ENCODE data around the gene ARL13A. TPM values are rescaled to one million over a fixed set of nuclear protein-coding genes. Genes with fewer than 3 reads are reported as not detected.
"Not testable (repeated sequence)": the region's sequence is repeated elsewhere in the genome, so short reads cannot be mapped to it uniquely, and the experiment has no call there.

Gene ARL13A
- total RNA-seq, 1 experiment from 2014 or later = not detected

GRCh38 chrX:101012031-101012430 is 42.5 kb downstream of the ARL13A start:
- H3K4me1 ChIP-seq (ENCODE audit: control insufficient read depth in 1 of 2, insufficient read depth in 2 of 2, low read length in 2 of 2); H3K27me3 ChIP-seq (ENCODE audit: insufficient read depth, low read length); H3K9me3 ChIP-seq (ENCODE audit: control insufficient read depth in 1 of 2, insufficient read depth in 1 of 2, low read depth in 1 of 2, low read length in 2 of 2); BruUV-seq (replicated peaks); DNase-seq (ENCODE audit: low read depth, low spot score); H3K9ac ChIP-seq (ENCODE audit: low read length); H2AFZ ChIP-seq (ENCODE audit: low read depth, low read length, poor library complexity, severe bottlenecking); POLR2A ChIA-PET; H3K27ac ChIP-seq (ENCODE audit: low read depth, low read length); RAD21 ChIA-PET (ENCODE audit: low non-redundant PET in 1 of 2, low total read pairs in 2 of 2, uncharacterized antibody in 2 of 2, unreplicated experiment in 2 of 2); CTCF ChIA-PET; H3K4me3 ChIP-seq (replicated peaks in 1 of 2; ENCODE audit: low read depth in 1 of 2, low read length in 2 of 2); H3K79me2 ChIP-seq (ENCODE audit: insufficient read depth, low read length); ATAC-seq; H4K20me1 ChIP-seq (ENCODE audit: insufficient read depth); H3K36me3 ChIP-seq (ENCODE audit: control insufficient read depth in 1 of 2, insufficient read depth in 2 of 2, low read length in 2 of 2); H3K4me2 ChIP-seq (ENCODE audit: low read length); intact Hi-C loops (cut with micrococcal nuclease); H3K9me2 ChIP-seq (ENCODE audit: insufficient read depth): not testable (repeated sequence)

- H3K27me3 ChIP-seq (ENCODE audit: insufficient read depth, low read length) = no peaks in the 10 kb centered on the region
- intact Hi-C loops (cut with micrococcal nuclease) = no loop called here
- TF ChIP-seq SRF (IDR thresholded peaks at IDR 0.05; ENCODE audit: low read depth) (no peak), CBX3 (IDR thresholded peaks at IDR 0.05; ENCODE audit: low read depth) (no peak), TCF7L2 (IDR thresholded peaks at IDR 0.05; ENCODE audit: borderline replicate concordance, extremely low read depth, insufficient read depth, insufficient read length) (no peak), REST (IDR thresholded peaks at IDR 0.05; ENCODE audit: low read depth) (no peak), JUND (IDR thresholded peaks at IDR 0.05) (no peak), ZFX (IDR thresholded peaks at IDR 0.05) (no peak), ZNF274 (IDR thresholded peaks at IDR 0.05; ENCODE audit: low read depth, low read length) (no peak), POLR2AphosphoS5 (IDR thresholded peaks at IDR 0.05; ENCODE audit: low read depth, low read length) (no peak), SP1 (IDR thresholded peaks at IDR 0.05; ENCODE audit: low read depth) (no peak), ATF3 (IDR thresholded peaks at IDR 0.05) (no peak), CEBPB (IDR thresholded peaks at IDR 0.05; ENCODE audit: low read depth) (no peak), SIN3A (IDR thresholded peaks at IDR 0.05; ENCODE audit: low read depth) (no peak), ELF1 (IDR thresholded peaks at IDR 0.05; ENCODE audit: borderline replicate concordance, low read depth) (no peak), YY1 (IDR thresholded peaks at IDR 0.05; ENCODE audit: extremely low read depth, insufficient replicate concordance, low read depth, low read length) (no peak), CTCF (IDR thresholded peaks at IDR 0.05 in 2 of 3, conservative IDR thresholded peaks at IDR 0.05 in 1 of 3; ENCODE audit: borderline replicate concordance in 1 of 3, insufficient read depth in 1 of 3, low read depth in 2 of 3, low read length in 2 of 3) (no peak), EGR1 (IDR thresholded peaks at IDR 0.05; ENCODE audit: low read depth) (no peak), EZH2phosphoT487 (IDR thresholded peaks at IDR 0.05; ENCODE audit: borderline replicate concordance) (no peak), RAD21 (IDR thresholded peaks at IDR 0.05; ENCODE audit: low read depth) (no peak)
Measured at GRCh38 chrX:101022020-101022419, 52.5 kb downstream of the ARL13A start.

More at GRCh38 chrX:101022020-101022419, 52.5 kb downstream of the ARL13A start:
- Histone ChIP-seq H4K20me1 (ENCODE audit: insufficient read depth) (no peaks in the 10 kb centered on the region), H3K4me3 (replicated peaks in 1 of 2; ENCODE audit: low read depth in 1 of 2, low read length in 2 of 2) (no peak overlapping the region), H3K9me3 (ENCODE audit: control insufficient read depth in 1 of 2, insufficient read depth in 1 of 2, low read depth in 1 of 2, low read length in 2 of 2) (no peaks in the 10 kb centered on the region), H3K79me2 (ENCODE audit: insufficient read depth, low read length) (no peaks in the 10 kb centered on the region), H3K9ac (ENCODE audit: low read length) (no peak overlapping the region), H3K9me2 (ENCODE audit: insufficient read depth) (no peaks in the 10 kb centered on the region), H3K27ac (ENCODE audit: low read depth, low read length) (no peak overlapping the region), H3K4me1 (ENCODE audit: control insufficient read depth in 1 of 2, insufficient read depth in 2 of 2, low read length in 2 of 2) (no peaks in the 10 kb centered on the region), H2AFZ (ENCODE audit: low read depth, low read length, poor library complexity, severe bottlenecking) (no peak overlapping the region), H3K4me2 (ENCODE audit: low read length) (no peak overlapping the region), H3K36me3 (ENCODE audit: control insufficient read depth in 1 of 2, insufficient read depth in 2 of 2, low read length in 2 of 2) (no peaks in the 10 kb centered on the region; a peak in 1 of 4 replicates)
- ChIA-PET CTCF (no interaction called here), RAD21 (ENCODE audit: low non-redundant PET in 1 of 2, low total read pairs in 2 of 2, uncharacterized antibody in 2 of 2, unreplicated experiment in 2 of 2) (no interaction called here), POLR2A (no interaction called here)
- DNase-seq (ENCODE audit: low read depth, low spot score) (no peak), ATAC-seq (no peak)
- BruUV-seq (replicated peaks) = no TSS peak
